COR-L47 (cell line): ENCODE results near the gene OR4Q3.
"Not testable (repeated sequence)": the region's sequence is repeated elsewhere in the genome, so short reads cannot be mapped to it uniquely, and the experiment has no call there.

Experiments
- DNase-seq: peaks from one replicate; lab custom pipeline; 2025; lab: John Stamatoyannopoulos, UW

The OR4Q3 gene

DNA sequence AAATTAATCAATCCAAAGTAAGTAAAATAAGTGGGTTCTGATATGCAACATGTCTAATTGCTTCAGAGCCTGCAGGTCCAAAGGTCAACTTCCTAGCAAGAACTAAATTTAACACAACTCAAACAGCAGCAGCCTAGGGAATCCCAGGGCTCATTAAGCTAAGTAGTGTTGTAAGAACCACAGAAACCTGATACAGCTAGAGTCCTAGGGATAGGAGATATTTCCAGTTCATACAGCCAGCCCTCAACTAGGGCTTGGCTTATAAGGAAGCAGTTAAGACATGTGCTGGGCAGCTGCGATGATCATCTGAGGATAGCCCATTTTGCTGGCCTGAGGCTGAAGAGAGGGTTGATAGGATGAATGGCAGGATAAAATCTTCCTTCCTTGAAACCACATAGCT is at the start of gene OR4Q3:
TSS of gene OR4Q3 (plus strand) at position 316 of the 400 bp plus-strand sequence.
- DNase-seq: no peak

DNA sequence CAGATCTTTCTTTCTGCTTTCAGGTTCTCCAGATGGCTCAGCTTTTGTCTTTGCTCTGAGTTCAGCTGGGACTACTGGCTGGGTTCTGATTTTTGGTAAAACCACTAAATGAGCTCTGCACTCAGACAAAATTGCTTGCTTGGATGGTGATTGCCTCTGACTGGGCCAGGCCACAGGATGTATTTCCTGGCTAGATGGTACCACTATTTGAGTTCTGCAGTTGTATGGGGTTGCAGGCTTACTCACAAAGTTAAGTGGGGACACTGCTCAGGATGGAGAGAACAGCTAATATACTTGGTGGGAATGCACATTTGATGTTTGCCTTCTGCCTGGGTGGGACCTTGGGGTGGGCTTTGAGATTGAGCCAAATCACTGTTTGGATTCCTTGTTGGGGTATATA is 14.0 kb upstream of the OR4Q3 start:
- DNase-seq: no peak

DNA sequence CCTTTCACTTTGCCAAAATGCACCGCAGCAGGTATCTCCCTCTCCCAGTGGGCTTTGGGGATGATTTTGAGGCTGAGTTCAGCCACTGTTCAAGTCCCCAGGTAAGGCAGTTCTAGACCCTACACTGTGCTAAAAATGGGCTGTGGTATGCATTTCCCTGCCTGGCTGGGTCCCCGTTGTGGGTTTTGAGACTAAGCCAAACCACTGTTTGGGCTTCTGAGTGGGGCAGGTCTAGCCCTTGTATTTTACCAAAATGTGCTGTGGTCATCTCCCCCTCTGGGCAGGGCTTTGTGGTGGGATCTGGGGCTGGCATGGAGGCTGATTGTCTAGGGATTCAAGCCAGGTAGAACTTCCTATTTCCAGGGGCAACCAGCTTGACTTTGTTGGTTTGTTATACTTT is 13.6 kb upstream of the OR4Q3 start:
- DNase-seq: no peak

DNA sequence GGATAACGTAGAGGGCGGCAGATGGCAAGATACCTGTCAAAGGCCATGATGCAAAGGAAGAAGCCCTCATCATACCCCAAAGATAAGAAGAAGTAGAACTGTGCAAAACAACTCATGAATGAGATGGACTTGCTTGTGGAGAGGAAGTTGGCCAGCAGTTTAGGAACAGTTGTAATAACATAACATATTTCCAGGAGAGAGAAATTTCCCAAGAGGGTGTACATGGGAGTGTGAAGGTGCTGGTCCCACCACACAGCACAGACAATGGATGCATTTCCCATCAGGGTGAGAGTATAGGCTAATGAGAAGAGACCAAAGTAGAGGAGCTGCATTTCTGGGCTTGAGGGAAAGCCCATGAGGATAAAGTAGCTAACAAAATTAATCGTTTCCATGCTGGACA is 9.5 kb upstream of the OR4Q3 start:
- not testable (repeated sequence) for DNase-seq

DNA sequence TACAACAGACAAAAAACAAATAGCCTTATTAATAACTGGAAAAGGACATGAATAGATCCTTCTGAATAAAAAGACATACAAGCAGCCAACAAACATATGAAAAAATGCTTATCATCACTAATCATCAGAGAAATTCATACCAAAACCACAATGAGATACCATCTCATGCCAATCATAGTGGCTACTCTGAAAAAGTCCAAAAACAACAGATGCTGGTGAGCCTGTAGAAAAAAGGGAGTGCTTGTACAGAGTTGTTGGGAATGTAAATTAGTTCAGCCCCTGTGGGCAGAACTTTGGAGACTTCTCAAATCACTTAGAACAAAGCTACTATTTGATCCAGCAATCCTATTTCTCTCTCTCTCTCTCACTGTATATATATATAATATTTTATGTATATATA is 8.9 kb downstream of the OR4Q3 start:
- not testable (repeated sequence) for DNase-seq

DNA sequence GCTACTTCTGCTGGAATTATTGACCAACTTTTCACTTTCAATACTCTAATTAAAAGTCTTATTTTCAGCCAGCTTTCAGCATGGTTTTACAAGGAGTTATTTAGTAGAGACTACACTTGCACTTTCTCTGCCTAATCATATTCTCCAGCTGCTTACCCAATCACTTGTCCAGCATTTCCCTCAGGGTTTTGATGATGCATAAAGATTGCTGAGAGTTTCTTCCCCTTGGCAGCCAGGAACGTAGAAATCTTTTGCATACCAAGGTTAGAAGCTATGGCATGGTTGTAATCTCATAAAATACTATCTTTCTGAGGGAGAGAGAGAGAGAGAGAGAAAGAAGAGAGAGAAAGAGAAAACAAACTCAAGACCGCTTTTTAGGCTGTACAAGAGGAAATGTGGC is 10.8 kb downstream of the OR4Q3 start:
- DNase-seq: no peak

DNA sequence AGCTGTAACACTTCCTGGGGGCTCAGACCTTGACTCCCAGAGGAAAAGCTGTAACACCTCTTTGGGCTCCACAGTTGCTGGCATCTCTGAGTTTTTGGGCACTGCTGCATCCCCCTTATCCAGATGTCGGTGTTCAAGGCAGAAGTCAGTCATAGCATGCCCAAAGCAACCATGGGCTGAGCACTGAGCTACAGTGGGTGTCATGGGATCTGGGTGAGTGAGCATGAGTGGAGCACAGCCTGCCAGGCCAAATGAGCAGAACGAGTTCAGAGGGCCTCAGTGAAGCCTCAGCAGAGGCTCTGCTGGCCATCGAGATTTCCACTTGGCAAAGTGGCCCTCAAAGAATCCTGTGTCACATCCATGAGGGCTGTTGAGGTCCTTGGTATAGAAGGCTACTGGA is 28.1 kb downstream of the OR4Q3 start:
- DNase-seq: not testable (repeated sequence)

DNA sequence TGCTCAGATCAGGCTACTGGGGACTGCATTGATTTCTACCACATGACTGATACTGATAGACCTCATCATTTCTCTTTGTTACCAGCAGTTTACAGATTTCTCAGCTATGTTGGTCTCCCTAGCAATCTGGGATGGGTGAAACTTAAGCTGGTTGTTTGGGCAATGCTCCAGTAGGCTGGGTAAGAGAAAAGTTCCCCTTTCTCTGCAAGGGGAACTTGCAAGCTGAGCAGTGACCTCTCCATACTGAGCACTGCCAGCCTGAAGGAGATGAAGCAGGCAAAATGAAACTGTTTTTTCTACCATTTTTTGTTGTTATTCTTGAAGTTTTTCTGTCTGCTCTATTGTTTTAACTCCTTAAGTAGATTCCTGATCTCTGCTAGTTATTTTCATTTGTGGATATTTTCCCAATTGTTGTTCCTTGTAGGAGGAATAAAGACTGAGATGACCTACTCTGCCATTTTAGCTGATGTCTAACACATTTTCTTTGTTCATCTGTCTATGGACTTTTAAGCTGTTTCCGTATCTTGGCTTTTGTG is 28.6 kb downstream of the OR4Q3 start:
- DNase-seq: no peak

DNA sequence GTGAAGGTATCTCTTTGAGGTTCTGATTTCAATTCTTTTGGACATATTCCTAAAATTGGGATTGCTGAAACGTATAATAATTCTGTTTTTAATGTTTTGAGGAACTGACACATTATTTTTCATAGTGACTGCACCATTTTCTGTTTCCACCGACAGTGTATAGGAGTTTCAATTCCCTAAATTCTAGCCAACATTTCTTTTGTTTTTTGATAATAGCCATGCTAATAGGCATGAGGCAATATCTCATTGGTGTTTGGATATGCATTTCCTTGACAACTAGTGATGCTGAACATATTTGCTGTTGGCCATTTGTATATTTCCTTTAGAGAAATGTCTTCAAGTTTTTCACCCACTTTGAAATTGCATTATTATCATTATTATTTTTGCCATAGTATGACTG is 29.1 kb downstream of the OR4Q3 start:
- not testable (repeated sequence) for DNase-seq

DNA sequence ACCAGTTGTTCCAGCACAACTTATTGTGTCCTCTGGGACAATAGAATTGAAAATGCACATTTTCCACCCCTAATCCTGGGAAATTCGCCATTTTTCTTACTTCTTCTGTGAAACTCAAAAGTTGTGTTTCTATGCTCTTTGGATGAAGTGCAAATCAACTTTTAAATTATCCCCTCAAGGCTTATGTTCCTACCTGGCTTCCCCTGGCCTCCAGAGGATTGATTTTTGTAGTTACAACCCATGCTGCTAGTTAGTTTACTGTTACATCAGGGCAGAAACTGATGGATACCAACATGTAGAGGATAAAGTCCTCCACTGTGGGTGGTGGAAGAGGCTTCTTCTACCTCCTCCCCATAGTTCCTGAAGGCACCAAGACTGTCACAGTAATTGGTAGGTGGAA is 29.8 kb downstream of the OR4Q3 start, which contains the start of gene OR4M1:
TSS of gene OR4M1 (plus strand) at position 301 of the 400 bp plus-strand sequence. CDS start 6,819 bp downstream, outside the sequence.
- DNase-seq: not testable (repeated sequence)

DNA sequence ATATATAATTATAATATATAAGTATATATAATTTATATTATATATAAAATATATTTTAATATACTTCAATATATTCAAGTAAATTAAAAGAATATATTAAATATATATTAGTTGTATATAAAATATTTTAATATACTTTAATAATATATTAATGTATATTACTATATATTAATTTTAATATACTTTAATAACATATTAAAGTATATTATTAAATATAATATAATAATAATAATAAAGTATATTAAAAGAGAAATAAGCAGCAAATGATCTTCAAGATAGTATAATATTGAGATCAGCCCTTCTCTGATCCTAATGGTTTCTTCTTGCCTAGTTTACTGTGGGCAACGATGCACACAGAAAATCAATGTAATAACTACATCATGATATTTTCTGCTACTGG is 32.2 kb downstream of the OR4Q3 start:
- no peak for DNase-seq

DNA sequence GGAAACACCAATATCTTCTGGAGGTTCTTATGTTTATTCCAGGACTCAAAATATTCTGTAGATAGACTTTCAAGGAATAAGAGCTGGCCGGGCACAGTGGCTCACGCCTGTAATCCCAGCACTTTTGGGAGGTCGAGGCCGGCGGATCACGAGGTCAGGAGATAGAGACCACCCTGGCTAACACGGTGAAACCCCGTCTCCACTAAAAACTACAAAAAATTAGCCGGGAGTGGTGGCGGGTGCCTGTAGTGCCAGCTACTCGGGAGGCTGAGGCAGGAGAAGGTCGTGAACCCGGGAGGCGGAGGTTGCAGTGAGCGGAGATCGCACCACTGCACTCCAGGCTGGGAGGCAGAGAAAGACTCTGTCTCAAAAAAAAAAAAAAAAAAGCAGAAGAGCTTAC is 42.5 kb downstream of the OR4Q3 start:
- not testable (repeated sequence) for DNase-seq

DNA sequence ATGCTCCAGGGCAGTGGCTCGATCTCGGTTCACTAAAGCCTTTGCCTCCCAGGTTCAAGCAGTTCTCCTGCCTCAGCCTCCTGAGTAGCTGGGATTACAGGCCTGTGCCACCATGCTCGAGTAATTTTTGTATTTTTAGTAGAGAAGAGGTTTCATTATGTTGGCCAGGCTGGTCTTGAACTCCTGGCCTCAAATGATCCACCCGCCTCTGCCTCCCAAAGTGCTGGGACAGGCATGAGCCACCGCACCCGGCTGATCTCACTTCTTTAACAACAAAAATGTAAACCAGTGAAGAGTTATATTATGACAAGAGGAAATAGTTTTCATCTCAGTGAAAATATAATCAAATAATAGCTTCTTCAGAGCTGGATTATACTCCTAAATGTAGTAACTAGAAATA is 43.9 kb downstream of the OR4Q3 start:
- DNase-seq: not testable (repeated sequence)

DNA sequence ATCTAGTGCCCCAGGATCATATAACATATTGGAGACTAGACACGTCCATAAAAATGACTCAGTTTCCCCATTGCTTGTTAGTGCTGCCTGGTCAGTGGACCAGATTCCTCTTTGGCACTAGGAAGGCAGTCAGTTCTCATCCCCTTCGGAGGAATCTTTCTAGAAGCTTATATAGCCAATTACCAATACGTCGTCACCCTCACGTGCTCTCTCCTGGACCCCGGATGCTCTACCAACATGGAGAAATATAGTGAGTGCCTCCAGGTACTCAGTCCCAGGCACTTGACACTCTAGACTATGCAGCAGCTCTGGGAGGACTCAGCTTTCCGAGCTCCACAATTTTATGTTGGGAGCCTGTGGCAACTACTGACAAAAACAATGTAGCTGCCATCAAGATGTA is 44.8 kb downstream of the OR4Q3 start:
- not testable (repeated sequence) for DNase-seq

DNA sequence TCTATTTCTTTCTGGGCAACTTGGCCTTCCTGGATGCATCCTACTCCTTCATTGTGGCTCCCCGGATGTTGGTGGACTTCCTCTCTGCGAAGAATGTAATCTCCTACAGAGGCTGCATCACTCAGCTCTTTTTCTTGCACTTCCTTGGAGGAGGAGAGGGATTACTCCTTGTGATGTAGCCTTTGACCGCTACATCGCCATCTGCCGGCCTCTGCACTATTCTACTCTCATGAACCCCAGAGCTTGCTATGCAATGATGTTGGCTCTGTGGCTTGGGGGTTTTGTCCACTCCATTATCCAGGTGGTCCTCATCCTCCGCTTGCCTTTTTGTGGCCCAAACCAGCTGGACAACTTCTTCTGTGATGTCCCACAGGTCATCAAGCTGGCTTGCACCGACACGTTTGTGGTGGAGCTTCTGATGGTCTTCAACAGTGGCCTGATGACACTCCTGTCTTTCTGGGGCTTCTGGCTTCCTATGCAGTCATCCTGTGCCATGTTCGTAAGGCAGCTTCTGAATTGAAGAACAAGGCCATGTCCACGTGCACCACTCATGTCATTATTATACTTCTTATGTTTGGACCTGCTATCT is 53.2 kb downstream of the OR4Q3 start:
- not testable (repeated sequence) for DNase-seq
